Spleen (tissue), 7 donors: Measurements from ENCODE around the gene KCND2.

Source experiments
- POLR2A ChIP-seq, 3 donors: fragments of 450-650 bp; IDR thresholded peaks; one replicate each; pipeline ENCODE4 v1.5.1; 2017; ENCODE audit warnings: antibody characterized with exemption in 3 of 3, mild to moderate bottlenecking in 1 of 3
- TF ChIP-seq, protein P1 (sequence below), 11 experiments: fragments of 200-600 bp in 7 of 11; fragments of 450-650 bp in 4 of 11; sonication (generic) in 4 of 11; IDR thresholded peaks in 8 of 11; conservative IDR thresholded peaks in 3 of 11; 1 replicate in 7 of 11; 2 replicates in 4 of 11; pipeline versions ENCODE4 v1.4.0 to v1.8.0; 2016 to 2021; ENCODE audit warnings: antibody characterized with exemption in 11 of 11, inconsistent platforms in 4 of 11, mild to moderate bottlenecking in 1 of 11
- donor health status: DM: no; HTN: no; CAD: no; lungs with moderate emphysema.
- donor health status: DM: no; HTN: no; CAD: no.
- donor health status: DM: no; HTN: no; CAD: no.

DNA sequence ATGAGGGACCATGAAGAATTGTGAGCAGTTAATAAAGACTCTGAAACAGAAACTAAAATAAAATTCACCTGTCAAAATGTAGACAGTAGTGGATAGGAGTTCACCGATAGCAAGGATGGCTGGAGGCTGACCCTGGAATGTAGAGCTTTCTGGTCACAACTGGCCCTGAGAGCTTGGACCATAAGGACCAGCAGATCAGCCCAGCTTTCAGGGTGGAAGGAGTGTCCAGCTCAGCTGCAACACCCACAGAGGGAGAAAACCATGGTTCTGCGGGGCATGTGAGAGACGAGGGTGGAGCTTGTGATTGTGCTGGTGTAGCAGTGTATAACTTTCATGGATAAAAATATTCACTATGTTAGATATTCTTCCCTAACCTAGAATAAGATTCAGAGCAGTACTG lies 199.9 kb downstream of the KCND2 start:
- no peak for TF ChIP-seq POLR2A (IDR thresholded peaks at IDR 0.05)
- TF ChIP-seq, protein P1, sequence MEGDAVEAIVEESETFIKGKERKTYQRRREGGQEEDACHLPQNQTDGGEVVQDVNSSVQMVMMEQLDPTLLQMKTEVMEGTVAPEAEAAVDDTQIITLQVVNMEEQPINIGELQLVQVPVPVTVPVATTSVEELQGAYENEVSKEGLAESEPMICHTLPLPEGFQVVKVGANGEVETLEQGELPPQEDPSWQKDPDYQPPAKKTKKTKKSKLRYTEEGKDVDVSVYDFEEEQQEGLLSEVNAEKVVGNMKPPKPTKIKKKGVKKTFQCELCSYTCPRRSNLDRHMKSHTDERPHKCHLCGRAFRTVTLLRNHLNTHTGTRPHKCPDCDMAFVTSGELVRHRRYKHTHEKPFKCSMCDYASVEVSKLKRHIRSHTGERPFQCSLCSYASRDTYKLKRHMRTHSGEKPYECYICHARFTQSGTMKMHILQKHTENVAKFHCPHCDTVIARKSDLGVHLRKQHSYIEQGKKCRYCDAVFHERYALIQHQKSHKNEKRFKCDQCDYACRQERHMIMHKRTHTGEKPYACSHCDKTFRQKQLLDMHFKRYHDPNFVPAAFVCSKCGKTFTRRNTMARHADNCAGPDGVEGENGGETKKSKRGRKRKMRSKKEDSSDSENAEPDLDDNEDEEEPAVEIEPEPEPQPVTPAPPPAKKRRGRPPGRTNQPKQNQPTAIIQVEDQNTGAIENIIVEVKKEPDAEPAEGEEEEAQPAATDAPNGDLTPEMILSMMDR (IDR thresholded peaks at IDR 0.05 in 8 of 11, conservative IDR thresholded peaks at IDR 0.05 in 3 of 11) = no peak
